HCT116 (cell line): ENCODE results near the gene RANBP10. TPM values are rescaled to one million over a fixed set of nuclear protein-coding genes. Genes with fewer than 3 reads are reported as not detected.

Experiments
- ATAC-seq: fragments of 200-7000 bp; cut with Tn5 transposase; 2 replicates; pipeline ENCODE4 v1.9.1; 2020; ENCODE audit warnings: mild to moderate bottlenecking, moderate library complexity
- BruUV-seq: library from RNA; stranded (reverse); fragments of 400-500 nt; replicated peaks from 2 replicates; lab custom pipeline; 2021; lab: Mats Ljungman, UMichigan
- CTCF ChIA-PET: fragments of 300-600 bp; sonication (Branson Sonifier 250); formaldehyde crosslinking; loops from one replicate; lab custom pipeline; 2021; ENCODE audit warnings: antibody characterized with exemption; lab: Charles Lee
- POLR2A ChIA-PET: fragments of 300-600, 350-600 bp; sonication (Branson Sonifier 250); formaldehyde crosslinking; loops from one replicate; lab custom pipeline; 2021; ENCODE audit warnings: antibody characterized with exemption; lab: Charles Lee
- RAD21 ChIA-PET, 2 experiments: fragments of 300-600 bp; sonication (Branson Sonifier 250); formaldehyde crosslinking; loops; one replicate each; lab custom pipeline; 2023; ENCODE audit warnings: low total read pairs in 2 of 2; ENCODE audit not compliant: uncharacterized antibody in 2 of 2, unreplicated experiment in 2 of 2, low non-redundant PET in 1 of 2; lab: Charles Lee
- DNase-seq: peaks from one replicate; pipeline ENCODE4 v3.0.0-alpha.2; 2010; ENCODE audit warnings: low read depth, low spot score
- H2AFZ ChIP-seq: fragments of 200-600 bp; shearing (Covaris generic), sonication (generic); 2 replicates; pipeline ENCODE4 v1.6.1; 2017; ENCODE audit warnings: low read depth, mixed run types, mixed read lengths, antibody characterized with exemption, low read length; ENCODE audit not compliant: poor library complexity, severe bottlenecking
- H3K27ac ChIP-seq: 2 replicates; pipeline ENCODE4 v1.5.1; 2012; ENCODE audit warnings: low read depth, low read length
- H3K27me3 ChIP-seq: fragments of 200-600 bp; sonication (generic); 2 replicates; pipeline ENCODE4 v1.6.1; 2016; ENCODE audit warnings: mixed run types, low read length, mixed read lengths; ENCODE audit not compliant: insufficient read depth
- H3K36me3 ChIP-seq, 2 experiments: fragments of 200-500 bp in 1 of 2; fragments of 200-600 bp in 1 of 2; sonication (Bioruptor generic) in 1 of 2; sonication (generic) in 1 of 2; 2 replicates each; pipeline versions ENCODE4 v1.5.1 to v1.6.1; 2014 to 2016; ENCODE audit warnings: low read length in 2 of 2, inconsistent platforms in 1 of 2, mixed read lengths in 1 of 2, mixed run types in 1 of 2; ENCODE audit not compliant: insufficient read depth in 2 of 2, control insufficient read depth in 1 of 2
- H3K4me1 ChIP-seq, 2 experiments: fragments of 200-600 bp in 1 of 2; sonication (generic) in 1 of 2; 2 replicates each; pipeline versions ENCODE4 v1.5.1 to v1.6.1; 2012 to 2017; ENCODE audit warnings: low read length in 2 of 2, inconsistent platforms in 1 of 2, mild to moderate bottlenecking in 1 of 2, mixed read lengths in 1 of 2, mixed run types in 1 of 2, moderate library complexity in 1 of 2; ENCODE audit not compliant: insufficient read depth in 2 of 2, control insufficient read depth in 1 of 2
- H3K4me2 ChIP-seq: fragments of 200-600 bp; sonication (generic); 2 replicates; pipeline ENCODE4 v1.6.1; 2017; ENCODE audit warnings: mixed run types, low read length, mixed read lengths
- H3K4me3 ChIP-seq, 2 experiments: fragments of 200-600 bp in 1 of 2; sonication (generic) in 1 of 2; replicated peaks in 1 of 2; 2 replicates each; pipeline ENCODE4 v1.5.1; 2011 to 2016; ENCODE audit warnings: low read length in 2 of 2, control low read depth in 1 of 2, low read depth in 1 of 2, mild to moderate bottlenecking in 1 of 2, mixed read lengths in 1 of 2, mixed run types in 1 of 2
- H3K79me2 ChIP-seq: fragments of 200-600 bp; sonication (generic); 2 replicates; pipeline ENCODE4 v1.6.1; 2017; ENCODE audit warnings: mild to moderate bottlenecking, mixed run types, low read length, moderate library complexity, mixed read lengths; ENCODE audit not compliant: insufficient read depth
- H3K9ac ChIP-seq: fragments of 200-600 bp; sonication (generic); 2 replicates; pipeline ENCODE4 v1.6.1; 2016; ENCODE audit warnings: low read length, mixed read lengths
- H3K9me2 ChIP-seq: fragments of 200-600 bp; sonication (generic), shearing (Covaris generic); 2 replicates; pipeline ENCODE4 v1.6.1; 2017; ENCODE audit warnings: mixed run types, mild to moderate bottlenecking, moderate library complexity; ENCODE audit not compliant: insufficient read depth
- H3K9me3 ChIP-seq, 2 experiments: fragments of 200-500 bp in 1 of 2; fragments of 200-600 bp in 1 of 2; sonication (Bioruptor generic) in 1 of 2; sonication (generic) in 1 of 2; 2 replicates each; pipeline ENCODE4 v1.6.1; 2014 to 2017; ENCODE audit warnings: low read length in 2 of 2, mixed read lengths in 2 of 2, inconsistent platforms in 1 of 2, low read depth in 1 of 2, mild to moderate bottlenecking in 1 of 2, mixed run types in 1 of 2, moderate library complexity in 1 of 2; ENCODE audit not compliant: control insufficient read depth in 1 of 2, insufficient read depth in 1 of 2
- H4K20me1 ChIP-seq: fragments of 200-600 bp; sonication (generic), shearing (Covaris generic); 2 replicates; pipeline ENCODE4 v1.6.1; 2017; ENCODE audit warnings: mixed run types, mild to moderate bottlenecking, moderate library complexity; ENCODE audit not compliant: insufficient read depth
- ATF3 ChIP-seq: IDR thresholded peaks from 2 replicates; pipeline ENCODE4 v1.6.1; 2012
- CBX3 ChIP-seq: IDR thresholded peaks from 2 replicates; pipeline ENCODE4 v1.6.1; 2012; ENCODE audit warnings: low read depth
- CTCF ChIP-seq, 3 experiments: fragments of 200-600 bp in 1 of 3; sonication (generic) in 1 of 3; IDR thresholded peaks in 2 of 3; conservative IDR thresholded peaks in 1 of 3; 2 replicates each; pipeline ENCODE4 v1.5.1; 2012 to 2017; ENCODE audit warnings: low read depth in 2 of 3, low read length in 2 of 3, antibody characterized with exemption in 1 of 3, borderline replicate concordance in 1 of 3, control low read depth in 1 of 3, mild to moderate bottlenecking in 1 of 3, mixed read lengths in 1 of 3, mixed run types in 1 of 3, moderate library complexity in 1 of 3; ENCODE audit not compliant: insufficient read depth in 1 of 3
- ELF1 ChIP-seq: IDR thresholded peaks from 2 replicates; pipeline ENCODE4 v1.6.1; 2012; ENCODE audit warnings: low read depth, borderline replicate concordance
- EZH2 ChIP-seq: fragments of 200-600 bp; sonication (generic); IDR thresholded peaks from 2 replicates; pipeline ENCODE4 v1.6.1; 2017; ENCODE audit warnings: antibody characterized with exemption, mixed run types
- EZH2phosphoT487 ChIP-seq: fragments of 200-600 bp; IDR thresholded peaks from 2 replicates; pipeline ENCODE4 v1.6.1; 2018; ENCODE audit warnings: antibody characterized with exemption, borderline replicate concordance
- FOSL1 ChIP-seq: IDR thresholded peaks from 2 replicates; pipeline ENCODE4 v1.6.1; 2012; ENCODE audit warnings: low read depth
- JUND ChIP-seq: IDR thresholded peaks from 2 replicates; pipeline ENCODE4 v1.6.1; 2012
- POLR2AphosphoS5 ChIP-seq: IDR thresholded peaks from 2 replicates; pipeline ENCODE4 v1.6.1; 2011; ENCODE audit warnings: mild to moderate bottlenecking, low read depth, low read length, moderate library complexity
- SRF ChIP-seq: IDR thresholded peaks from 2 replicates; pipeline ENCODE4 v1.6.1; 2012; ENCODE audit warnings: low read depth
- TCF7L2 ChIP-seq: IDR thresholded peaks from 2 replicates; pipeline ENCODE4 v1.7.0; 2011; ENCODE audit warnings: borderline replicate concordance, inconsistent platforms; ENCODE audit not compliant: insufficient read depth, insufficient read length; ENCODE audit errors: extremely low read depth
- YY1 ChIP-seq: IDR thresholded peaks from 2 replicates; pipeline ENCODE4 v1.6.1; 2011; ENCODE audit warnings: low read length, low read depth, moderate library complexity, mild to moderate bottlenecking; ENCODE audit not compliant: insufficient replicate concordance; ENCODE audit errors: extremely low read depth
- intact Hi-C: fragments of 100-400 bp; cut with micrococcal nuclease; formaldehyde crosslinking; loops from 2 replicates; pipeline ENCODE4 v1.10.0; 2022
- total RNA-seq: library from RNA; stranded (reverse); gene quantifications from one replicate; pipeline ENCODE4 v1.2.1, GENCODE V29; 2021; ENCODE audit not compliant: unreplicated experiment

RANBP10 gene
- total RNA-seq, 1 experiment from 2014 or later, result 16.9 TPM

- H3K27me3 ChIP-seq, result no peaks in the 10 kb centered on the region
- CTCF ChIA-PET, result no interaction called here
These were observed 83.0 kb downstream of the RANBP10 start for GRCh38 chr16:67723151-67723910.

GRCh38 chr16:67720236-67720635 is 86.1 kb downstream of the RANBP10 start:
- ATAC-seq (no peak), DNase-seq (no peak)
- Histone ChIP-seq H3K9ac (peak overlapping the region; percentile 88), H3K4me1 (peaks cover 7 to 19% of the 10 kb centered on the region in 2 experiments; a peak in 3 of 4 replicates), H3K9me3 (no peaks in the 10 kb centered on the region), H4K20me1 (no peaks in the 10 kb centered on the region), H3K36me3 (peaks cover 2 to 5% of the 10 kb centered on the region in 2 experiments; a peak in 2 of 4 replicates), H2AFZ (no peak overlapping the region), H3K4me2 (peak overlapping the region; percentile 85), H3K4me3 (peak overlapping the region; percentile 84 to 96), H3K27ac (no peak overlapping the region), H3K9me2 (no peaks in the 10 kb centered on the region), H3K27me3 (no peaks in the 10 kb centered on the region), H3K79me2 (peaks cover 36% of the 10 kb centered on the region)
- intact Hi-C loops, result no loop called here
- ChIA-PET CTCF (interaction anchor here (1.3 kb wide), 1 partner anchor 199 kb away, joined by 6 read pairs; no protein-coding TSS in a partner anchor), RAD21 (no interaction called here), POLR2A (interaction anchor here (0.8 kb wide), 1 partner anchor 86 kb away, joined by 3 read pairs; the partner anchor contains the start of genes RANBP10 and TSNAXIP1)
- TF ChIP-seq ELF1 (no peak), SRF (no peak), FOSL1 (no peak), EZH2phosphoT487 (no peak), POLR2AphosphoS5 (no peak), CTCF (IDR thresholded peaks at IDR 0.05 in 2 of 3, conservative IDR thresholded peaks at IDR 0.05 in 1 of 3; ENCODE audit: borderline replicate concordance in 1 of 3, insufficient read depth in 1 of 3, low read depth in 2 of 3, low read length in 2 of 3) (no peak), ATF3 (no peak), EZH2 (no peak), CBX3 (no peak), YY1 (no peak)
- no TSS peak for BruUV-seq

More at GRCh38 chr16:67723151-67723910, 83.0 kb downstream of the RANBP10 start:
- no peaks in the 10 kb centered on the region for H3K9me2 ChIP-seq
- H4K20me1 ChIP-seq, result no peaks in the 10 kb centered on the region
- no peak overlapping the region for H3K4me2 ChIP-seq
- no peak overlapping the region for H3K27ac ChIP-seq
- DNase-seq, result no peak
- POLR2A ChIA-PET, result no interaction called here
- no peak overlapping the region for H3K9ac ChIP-seq
- BruUV-seq, result no TSS peak
- H3K4me1 ChIP-seq, result peaks cover 4 to 12% of the 10 kb centered on the region in 2 experiments; a peak in 2 of 4 replicates
- no peaks in the 10 kb centered on the region for H3K9me3 ChIP-seq
- H2AFZ ChIP-seq, result no peak overlapping the region
- intact Hi-C loops, result no loop called here
- TF ChIP-seq JUND (no peak), TCF7L2 (no peak), SRF (no peak)
- TF ChIP-seq, all 23 proteins: peak for 0
- RAD21 ChIA-PET, result no interaction called here
- Histone ChIP-seq H3K36me3 (peaks cover 2 to 4% of the 10 kb centered on the region in 2 experiments; a peak in 3 of 4 replicates), H3K79me2 (peaks cover 6% of the 10 kb centered on the region), H3K4me3 (no peak overlapping the region)
- ATAC-seq, result no peak
